Panc1 (cell line): ENCODE measurements around the gene RNF135.

Experiments
- CTCF ChIP-seq: fragments of 450-650 bp; IDR thresholded peaks from 2 replicates; pipeline ENCODE4 v1.5.1; 2017; ENCODE audit warnings: mild to moderate bottlenecking
- POLR2AphosphoS5 ChIP-seq: IDR thresholded peaks from 2 replicates; pipeline ENCODE4 v1.6.1; 2012; ENCODE audit warnings: mild to moderate bottlenecking, low read depth, low read length, moderate library complexity
- REST ChIP-seq, 2 experiments: IDR thresholded peaks; 2 replicates each; pipeline ENCODE4 v1.6.1; 2011 to 2012; ENCODE audit warnings: low read depth in 2 of 2, control low read depth in 1 of 2, low read length in 1 of 2, mild to moderate bottlenecking in 1 of 2, moderate library complexity in 1 of 2; ENCODE audit not compliant: insufficient read depth in 1 of 2
- SIN3A ChIP-seq: IDR thresholded peaks from 2 replicates; pipeline ENCODE4 v1.6.1; 2012; ENCODE audit warnings: low read depth, mild to moderate bottlenecking, low read length, moderate library complexity, borderline replicate concordance; ENCODE audit not compliant: insufficient read depth
- TCF7L2 ChIP-seq: IDR thresholded peaks from 2 replicates; pipeline ENCODE4 v1.6.1; 2011; ENCODE audit warnings: mild to moderate bottlenecking, low read depth, low read length, inconsistent platforms

- no peak for TF ChIP-seq CTCF
- TF ChIP-seq POLR2AphosphoS5 = no peak
- no peak for TF ChIP-seq REST (IDR thresholded peaks at IDR 0.05; ENCODE audit: insufficient read depth in 1 of 2, low read depth in 2 of 2, low read length in 1 of 2)
- no peak for TF ChIP-seq SIN3A
- no peak for TF ChIP-seq TCF7L2
Measured at GRCh38 chr17:31013844-31014243, 43.0 kb downstream of the RNF135 start.
